GM21381 (cell line): ENCODE measurements around the gene TEX22.

Experiments
- ATAC-seq: cut with Tn5 transposase; IDR thresholded peaks from one replicate; pipeline ENCODE4 v1.9.1; 2021; ENCODE audit warnings: mild to moderate bottlenecking, moderate library complexity; ENCODE audit not compliant: unreplicated experiment

The TEX22 gene

GRCh38 chr14:105436891-105437722 is 38.8 kb downstream of the TEX22 start:
- no peak for ATAC-seq

GRCh38 chr14:105437723-105438500 is 39.6 kb downstream of the TEX22 start:
- no peak for ATAC-seq

GRCh38 chr14:105439179-105439578 is 40.8 kb downstream of the TEX22 start:
- ATAC-seq = no peak

- ATAC-seq = no peak
Observed at GRCh38 chr14:105439710-105440553, 41.6 kb downstream of the TEX22 start.

- no peak for ATAC-seq
Observed at GRCh38 chr14:105440554-105440900, 42.2 kb downstream of the TEX22 start.

GRCh38 chr14:105440992-105441391 is 42.7 kb downstream of the TEX22 start:
- no peak for ATAC-seq

- ATAC-seq = no peak
Observed at GRCh38 chr14:105442125-105442524, 43.8 kb downstream of the TEX22 start.

- ATAC-seq = no peak
Observed at GRCh38 chr14:105442834-105443233, 44.5 kb downstream of the TEX22 start.

- ATAC-seq = no peak
Observed at GRCh38 chr14:105444859-105445258, 46.5 kb downstream of the TEX22 start.

GRCh38 chr14:105445290-105445689 is 47.0 kb downstream of the TEX22 start:
- ATAC-seq = no peak

- no peak for ATAC-seq
Observed at GRCh38 chr14:105445901-105446845, 47.8 kb downstream of the TEX22 start.

GRCh38 chr14:105446971-105447370 is 48.6 kb downstream of the TEX22 start:
- no peak for ATAC-seq

GRCh38 chr14:105447651-105448640 is 49.6 kb downstream of the TEX22 start:
- ATAC-seq = no peak

- no peak for ATAC-seq
Observed at GRCh38 chr14:105448706-105449111, 50.4 kb downstream of the TEX22 start.

GRCh38 chr14:105449276-105450122 is 51.2 kb downstream of the TEX22 start:
- ATAC-seq = no peak

- no peak for ATAC-seq
Observed at GRCh38 chr14:105450123-105450505, 51.8 kb downstream of the TEX22 start.

GRCh38 chr14:105450864-105451720 is 52.8 kb downstream of the TEX22 start:
- ATAC-seq = no peak
